A673 (cell line): ENCODE results near the gene ITFG1. TPM values are rescaled to one million over a fixed set of nuclear protein-coding genes. Genes with fewer than 3 reads are reported as not detected.

Experiments
- BruUV-seq: library from RNA; stranded (reverse); fragments of 400-500 nt; replicated peaks from 2 replicates; lab custom pipeline; 2021; lab: Mats Ljungman, UMichigan
- CTCF ChIA-PET: fragments of 300-600 bp; sonication (Branson Sonifier 250); formaldehyde crosslinking; loops from one replicate; lab custom pipeline; 2022; ENCODE audit warnings: antibody characterized with exemption; lab: Charles Lee
- POLR2A ChIA-PET: fragments of 300-600 bp; sonication (Branson Sonifier 250); formaldehyde crosslinking; loops from one replicate; lab custom pipeline; 2022; ENCODE audit warnings: antibody characterized with exemption; ENCODE audit not compliant: low non-redundant PET; lab: Charles Lee
- DNase-seq: peaks from one replicate; pipeline ENCODE4 v3.0.0-alpha.2; 2015; ENCODE audit warnings: low spot score
- H3K27ac ChIP-seq: fragments of 200-600 bp; sonication (generic); 2 replicates; pipeline ENCODE4 v1.5.1; 2016; ENCODE audit warnings: mixed run types, low read depth, mild to moderate bottlenecking, mixed read lengths, antibody characterized with exemption, low read length; ENCODE audit not compliant: poor library complexity, severe bottlenecking
- H3K27me3 ChIP-seq: fragments of 200-600 bp; sonication (generic); replicated peaks from 2 replicates; pipeline ENCODE4 v1.6.1; 2017; ENCODE audit warnings: mixed run types, low read depth, mild to moderate bottlenecking, mixed read lengths, antibody characterized with exemption, low read length; ENCODE audit not compliant: insufficient read depth, poor library complexity
- H3K36me3 ChIP-seq: fragments of 200-600 bp; sonication (generic); 2 replicates; pipeline ENCODE4 v1.6.1; 2016; ENCODE audit warnings: mixed run types, mild to moderate bottlenecking, mixed read lengths, antibody characterized with exemption, low read length; ENCODE audit not compliant: insufficient read depth, poor library complexity, severe bottlenecking
- H3K4me1 ChIP-seq: fragments of 200-600 bp; sonication (generic); 2 replicates; pipeline ENCODE4 v1.6.1; 2017; ENCODE audit warnings: mixed run types, mild to moderate bottlenecking, mixed read lengths, antibody characterized with exemption, low read length; ENCODE audit not compliant: insufficient read depth, poor library complexity, severe bottlenecking
- H3K4me3 ChIP-seq: fragments of 200-600 bp; sonication (generic); 2 replicates; pipeline ENCODE4 v1.5.1; 2016; ENCODE audit warnings: low read depth, mixed run types, mild to moderate bottlenecking, mixed read lengths, low read length; ENCODE audit not compliant: poor library complexity, severe bottlenecking
- H3K9me3 ChIP-seq: fragments of 200-600 bp; sonication (generic); 2 replicates; pipeline ENCODE4 v1.6.1; 2016; ENCODE audit warnings: mixed run types, low read depth, mild to moderate bottlenecking, mixed read lengths, antibody characterized with exemption, low read length; ENCODE audit not compliant: poor library complexity, severe bottlenecking
- CTCF ChIP-seq: fragments of 300-800, 200-600 bp; sonication (generic); conservative IDR thresholded peaks from 2 replicates; pipeline ENCODE4 v1.5.1; 2017; ENCODE audit warnings: low read depth, mild to moderate bottlenecking, antibody characterized with exemption, low read length, moderate library complexity, mixed read lengths
- EZH2 ChIP-seq: fragments of 200-600 bp; sonication (generic); IDR thresholded peaks from 2 replicates; pipeline ENCODE4 v1.6.1; 2017; ENCODE audit warnings: borderline replicate concordance, low read depth, mild to moderate bottlenecking, mixed read lengths, antibody characterized with exemption, low read length; ENCODE audit not compliant: poor library complexity, severe bottlenecking
- intact Hi-C: fragments of 100-400 bp; cut with micrococcal nuclease; formaldehyde crosslinking; loops from one replicate; pipeline ENCODE4 v1.10.0; 2022; ENCODE audit not compliant: unreplicated experiment
- total RNA-seq: library from RNA; stranded (reverse); gene quantifications from 2 replicates; pipeline ENCODE4 v1.2.3, GENCODE V29; 2021

Gene ITFG1
- total RNA-seq, 1 experiment from 2014 or later: 40.1 TPM

- intact Hi-C loops: no loop called here
- Histone ChIP-seq H3K9me3 (no peaks in the 10 kb centered on the region), H3K4me3 (no peak overlapping the region), H3K27me3 (no peaks in the 10 kb centered on the region), H3K36me3 (no peaks in the 10 kb centered on the region), H3K27ac (no peak overlapping the region), H3K4me1 (peaks cover 3% of the 10 kb centered on the region)
- no TSS peak for BruUV-seq
- CTCF ChIA-PET: no interaction called here
- TF ChIP-seq CTCF: no peak
- no peak for TF ChIP-seq EZH2
- POLR2A ChIA-PET: no interaction called here
- no peak for DNase-seq
Measured at GRCh38 chr16:47129755-47130435, 331.0 kb downstream of the ITFG1 start.

- CTCF ChIA-PET: no interaction called here
- Histone ChIP-seq H3K27me3 (no peaks in the 10 kb centered on the region), H3K4me1 (peaks cover 3% of the 10 kb centered on the region), H3K36me3 (no peaks in the 10 kb centered on the region), H3K4me3 (no peak overlapping the region), H3K27ac (no peak overlapping the region), H3K9me3 (no peaks in the 10 kb centered on the region)
- POLR2A ChIA-PET: no interaction called here
- TF ChIP-seq EZH2 (no peak), CTCF (no peak)
- no peak for DNase-seq
- BruUV-seq: no TSS peak
- intact Hi-C loops: no loop called here
Measured at GRCh38 chr16:47127541-47127940, 333.3 kb downstream of the ITFG1 start.

GRCh38 chr16:47125757-47126156, 335.1 kb downstream of the ITFG1 start:
- CTCF ChIA-PET: no interaction called here
- intact Hi-C loops: no loop called here
- TF ChIP-seq CTCF (no peak), EZH2 (no peak)
- H3K4me1 ChIP-seq: peaks cover 3% of the 10 kb centered on the region
- H3K36me3 ChIP-seq: no peaks in the 10 kb centered on the region
- no peak overlapping the region for H3K4me3 ChIP-seq
- DNase-seq: no peak
- H3K9me3 ChIP-seq: no peaks in the 10 kb centered on the region
- POLR2A ChIA-PET: no interaction called here
- no peak overlapping the region for H3K27ac ChIP-seq
- BruUV-seq: no TSS peak
- H3K27me3 ChIP-seq: no peaks in the 10 kb centered on the region
